Neuronal stem cell (in vitro differentiated cells): ENCODE results near the gene SDSL.

Source experiments
- DNase-seq: peaks from one replicate; pipeline ENCODE4 v3.0.0-alpha.2; 2013; ENCODE audit warnings: low spot score
- H2AFZ ChIP-seq: one replicate; pipeline ENCODE4 v1.6.1; 2013; ENCODE audit warnings: mild to moderate bottlenecking, low read length, inconsistent platforms
- H2AK5ac ChIP-seq: 2 replicates; pipeline ENCODE4 v1.6.1; 2013; ENCODE audit warnings: low read depth, mild to moderate bottlenecking, inconsistent platforms, low read length, moderate library complexity, mixed read lengths
- H2BK120ac ChIP-seq: 2 replicates; pipeline ENCODE4 v1.6.1; 2013; ENCODE audit warnings: low read depth, mild to moderate bottlenecking, inconsistent platforms, low read length, moderate library complexity, mixed read lengths
- H2BK12ac ChIP-seq: one replicate; pipeline ENCODE4 v1.6.1; 2013; ENCODE audit warnings: low read length, inconsistent platforms
- H2BK15ac ChIP-seq: 2 replicates; pipeline ENCODE4 v1.6.1; 2013; ENCODE audit warnings: mild to moderate bottlenecking, low read length, inconsistent platforms, mixed read lengths
- H2BK5ac ChIP-seq: one replicate; pipeline ENCODE4 v1.6.1; 2013; ENCODE audit warnings: inconsistent platforms, mild to moderate bottlenecking, low read length, moderate library complexity
- H3K14ac ChIP-seq: one replicate; pipeline ENCODE4 v1.6.1; 2013; ENCODE audit warnings: low read length, inconsistent platforms
- H3K18ac ChIP-seq: 2 replicates; pipeline ENCODE4 v1.6.1; 2013; ENCODE audit warnings: low read length, inconsistent platforms
- H3K23ac ChIP-seq: 2 replicates; pipeline ENCODE4 v1.6.1; 2013; ENCODE audit warnings: low read depth, mild to moderate bottlenecking, mixed read lengths, low read length, inconsistent platforms; ENCODE audit not compliant: poor library complexity
- H3K27ac ChIP-seq: replicated peaks from 3 replicates; pipeline ENCODE4 v1.5.1; 2013; ENCODE audit warnings: low read length, inconsistent platforms
- H3K27me3 ChIP-seq, 3 experiments: 2 replicates each; pipeline ENCODE4 v1.6.1; 2013; ENCODE audit warnings: low read length in 3 of 3, mild to moderate bottlenecking in 2 of 3, inconsistent platforms in 1 of 3, low read depth in 1 of 3, mixed read lengths in 1 of 3, moderate library complexity in 1 of 3; ENCODE audit not compliant: control insufficient read depth in 3 of 3, insufficient read depth in 3 of 3
- H3K36me3 ChIP-seq, 2 donors: replicated peaks in 1 of 2; 2 replicates each; pipeline ENCODE4 v1.6.1; 2013; ENCODE audit warnings: low read length in 2 of 2; ENCODE audit not compliant: control insufficient read depth in 2 of 2, insufficient read depth in 2 of 2
- H3K4ac ChIP-seq: 2 replicates; pipeline ENCODE4 v1.6.1; 2013; ENCODE audit warnings: inconsistent platforms, mild to moderate bottlenecking, low read length, moderate library complexity
- H3K4me1 ChIP-seq, 2 donors: 1 replicate in 1 of 2; 2 replicates in 1 of 2; pipeline ENCODE4 v1.6.1; 2013; ENCODE audit warnings: low read length in 2 of 2, low read depth in 1 of 2; ENCODE audit not compliant: control insufficient read depth in 2 of 2, insufficient read depth in 1 of 2
- H3K4me2 ChIP-seq: one replicate; pipeline ENCODE4 v1.6.1; 2013; ENCODE audit warnings: mild to moderate bottlenecking, low read length, inconsistent platforms; ENCODE audit not compliant: insufficient read depth, poor library complexity, severe bottlenecking
- H3K4me3 ChIP-seq, 2 donors: 2 replicates each; pipeline ENCODE4 v1.5.1; 2013; ENCODE audit warnings: low read length in 2 of 2, mild to moderate bottlenecking in 2 of 2, inconsistent platforms in 1 of 2, moderate library complexity in 1 of 2
- H3K79me1 ChIP-seq: one replicate; pipeline ENCODE4 v1.6.1; 2013; ENCODE audit warnings: low read depth, mild to moderate bottlenecking, inconsistent platforms, low read length, moderate library complexity
- H3K9ac ChIP-seq: one replicate; pipeline ENCODE4 v1.6.1; 2013; ENCODE audit warnings: mild to moderate bottlenecking, low read depth, low read length, inconsistent platforms; ENCODE audit not compliant: poor library complexity
- H3K9me3 ChIP-seq, 2 donors: replicated peaks in 1 of 2; 2 replicates each; pipeline versions ENCODE3 to v1.6.1; 2013; ENCODE audit warnings: low read length in 2 of 2, mild to moderate bottlenecking in 2 of 2, inconsistent platforms in 1 of 2, low read depth in 1 of 2, mixed read lengths in 1 of 2, moderate library complexity in 1 of 2; ENCODE audit not compliant: control insufficient read depth in 2 of 2, insufficient read depth in 1 of 2
- H4K8ac ChIP-seq: one replicate; pipeline ENCODE4 v1.6.1; 2013; ENCODE audit warnings: low read depth, mild to moderate bottlenecking, inconsistent platforms, low read length, moderate library complexity
- H4K91ac ChIP-seq: one replicate; pipeline ENCODE4 v1.6.1; 2013; ENCODE audit warnings: low read length, low read depth, mild to moderate bottlenecking, inconsistent platforms; ENCODE audit not compliant: poor library complexity
- WGBS, 2 donors: extraction: QIAGEN DNeasy Blood & Tissue Kit; methylation state at CpG; one replicate each; pipeline ENCODE4 v1.1.7; 2013; ENCODE audit warnings: missing lambda C conversion rate in 2 of 2, mixed read lengths in 1 of 2; ENCODE audit not compliant: insufficient read length in 2 of 2, insufficient replicate concordance in 1 of 2; ENCODE audit errors: extremely low coverage in 2 of 2; 5-methylcytosine and 5-hydroxymethylcytosine counted together

The SDSL gene

DNA sequence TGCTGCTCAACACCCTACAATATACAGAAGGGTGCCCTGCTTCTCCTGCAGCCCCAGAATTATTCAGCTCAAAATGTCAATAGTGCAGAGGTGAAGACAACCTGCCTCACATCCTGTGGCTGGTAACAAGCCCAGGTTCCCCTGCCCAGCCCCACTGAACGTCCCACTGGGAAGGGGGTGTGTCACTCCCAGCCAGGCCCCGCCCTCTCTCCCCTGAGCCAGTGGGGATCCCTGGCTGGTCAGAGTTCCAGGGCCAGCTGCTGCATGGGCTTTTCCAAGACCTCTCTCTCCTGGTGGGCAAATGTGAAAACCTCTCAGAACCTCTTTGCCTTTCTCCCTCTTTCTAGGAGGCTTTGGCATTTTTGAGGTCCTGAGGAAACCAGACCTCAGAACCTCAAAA, 63.1 kb downstream of the SDSL start:
- no peak overlapping the region for H3K4me2 ChIP-seq
- no CpG with 5 or more reads among the region's 2 CpGs for WGBS, 2 donors
- no peak overlapping the region for H2AFZ ChIP-seq
- no peak overlapping the region for H2BK120ac ChIP-seq
- peaks cover 0 to 15% of the 10 kb centered on the region in 2 donors for H3K4me1 ChIP-seq
- H2AK5ac ChIP-seq = no peak overlapping the region
- H3K9ac ChIP-seq = no peak overlapping the region
- H3K4ac ChIP-seq = no peak overlapping the region
- no peak overlapping the region for H2BK12ac ChIP-seq
- no peak overlapping the region for H3K14ac ChIP-seq
- H4K91ac ChIP-seq = no peak overlapping the region
- H3K27ac ChIP-seq = no peak overlapping the region
- H2BK15ac ChIP-seq = no peak overlapping the region
- H3K9me3 ChIP-seq = no peaks in the 10 kb centered on the region
- H3K4me3 ChIP-seq = no peak overlapping the region
- DNase-seq = no peak
- H2BK5ac ChIP-seq = no peak overlapping the region
- H3K18ac ChIP-seq = no peak overlapping the region
- H3K79me1 ChIP-seq = no peaks in the 10 kb centered on the region
- no peak overlapping the region for H3K23ac ChIP-seq
- H3K27me3 ChIP-seq = peaks cover 0 to 80% (median 1%) of the 10 kb centered on the region in 3 experiments
- no peak overlapping the region for H4K8ac ChIP-seq
- no peaks in the 10 kb centered on the region for H3K36me3 ChIP-seq

DNA sequence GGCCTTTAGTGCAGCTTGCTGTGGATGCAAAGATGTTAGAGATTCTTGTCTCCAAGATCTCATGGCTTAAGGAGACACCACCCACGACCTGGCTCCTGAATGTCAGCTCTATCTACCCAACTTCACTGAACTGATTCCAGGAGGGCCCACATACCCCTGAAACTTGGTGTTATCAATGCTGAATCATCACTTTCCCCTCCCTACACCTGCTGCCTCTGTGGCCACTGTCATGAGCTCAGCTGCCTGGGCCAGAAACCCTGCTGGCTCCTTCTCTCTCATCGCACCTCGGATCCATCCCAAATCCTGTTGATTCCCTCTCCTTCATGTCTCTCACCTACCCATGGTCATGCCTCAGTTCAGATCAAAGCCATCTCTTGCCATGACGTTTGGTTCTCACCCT, 64.5 kb downstream of the SDSL start:
- H3K4me3 ChIP-seq = no peak overlapping the region
- H2AK5ac ChIP-seq = no peak overlapping the region
- no peak overlapping the region for H3K9ac ChIP-seq
- no peak overlapping the region for H4K91ac ChIP-seq
- H3K4ac ChIP-seq = no peak overlapping the region
- no peak overlapping the region for H3K23ac ChIP-seq
- no peak overlapping the region for H2AFZ ChIP-seq
- H2BK5ac ChIP-seq = no peak overlapping the region
- H3K79me1 ChIP-seq = no peaks in the 10 kb centered on the region
- H3K18ac ChIP-seq = no peak overlapping the region
- no peak overlapping the region for H3K27ac ChIP-seq
- H3K4me2 ChIP-seq = no peak overlapping the region
- no peak for DNase-seq
- no peak overlapping the region for H2BK120ac ChIP-seq
- peaks cover 0 to 15% of the 10 kb centered on the region in 2 donors for H3K4me1 ChIP-seq
- H3K27me3 ChIP-seq = peaks cover 0 to 71% (median 2%) of the 10 kb centered on the region in 3 experiments
- no peak overlapping the region for H3K14ac ChIP-seq
- H2BK15ac ChIP-seq = no peak overlapping the region
- WGBS, 2 donors = no CpG with 5 or more reads among the region's 4 CpGs
- no peak overlapping the region for H4K8ac ChIP-seq
- no peak overlapping the region for H2BK12ac ChIP-seq
- H3K36me3 ChIP-seq = no peaks in the 10 kb centered on the region
- H3K9me3 ChIP-seq = no peaks in the 10 kb centered on the region
